Activated effector memory CD4-positive, alpha-beta T cell treated with anti-CD3 and anti-CD28 coated beads, Interleukin-2, amount 50 U/mL, for 16 hours (primary cell): ENCODE measurements around the gene RRP8.

Experiments
- DNase-seq: peaks from one replicate; pipeline ENCODE4 v3.0.0-alpha.2; 2020

RRP8 gene

DNA sequence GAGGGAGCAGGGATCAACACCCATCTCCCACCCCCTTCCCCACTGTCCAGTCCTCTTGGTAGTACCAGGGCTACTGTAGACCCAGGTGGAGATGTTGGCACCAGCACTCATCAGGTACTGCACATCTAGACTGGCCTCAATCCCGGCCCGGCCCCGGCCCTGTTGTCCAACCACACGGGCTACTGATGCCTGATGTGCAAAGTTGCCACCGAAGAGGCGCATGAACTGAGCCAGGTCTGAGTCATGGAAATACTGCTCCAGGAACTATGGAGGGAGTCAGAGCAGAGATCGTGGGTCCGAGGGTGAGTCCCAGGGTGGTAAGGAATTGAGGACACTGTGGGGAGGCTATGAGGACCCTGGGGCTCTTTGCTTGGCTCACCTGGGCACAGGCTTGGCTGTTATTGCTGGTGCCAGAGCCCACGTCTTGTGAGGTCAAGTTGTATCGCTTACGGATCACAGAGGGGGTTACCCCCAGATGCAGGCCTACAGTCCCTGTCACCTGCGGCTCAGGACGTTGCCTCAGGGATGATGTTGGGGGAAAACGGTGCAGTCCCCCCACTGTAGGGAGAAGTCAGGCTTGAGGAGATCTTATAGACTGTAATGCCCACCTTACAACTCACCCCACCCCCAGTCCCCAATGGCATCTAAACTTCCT lies 13.3 kb upstream of the RRP8 start:
- peak; percentile 54 for DNase-seq

DNA sequence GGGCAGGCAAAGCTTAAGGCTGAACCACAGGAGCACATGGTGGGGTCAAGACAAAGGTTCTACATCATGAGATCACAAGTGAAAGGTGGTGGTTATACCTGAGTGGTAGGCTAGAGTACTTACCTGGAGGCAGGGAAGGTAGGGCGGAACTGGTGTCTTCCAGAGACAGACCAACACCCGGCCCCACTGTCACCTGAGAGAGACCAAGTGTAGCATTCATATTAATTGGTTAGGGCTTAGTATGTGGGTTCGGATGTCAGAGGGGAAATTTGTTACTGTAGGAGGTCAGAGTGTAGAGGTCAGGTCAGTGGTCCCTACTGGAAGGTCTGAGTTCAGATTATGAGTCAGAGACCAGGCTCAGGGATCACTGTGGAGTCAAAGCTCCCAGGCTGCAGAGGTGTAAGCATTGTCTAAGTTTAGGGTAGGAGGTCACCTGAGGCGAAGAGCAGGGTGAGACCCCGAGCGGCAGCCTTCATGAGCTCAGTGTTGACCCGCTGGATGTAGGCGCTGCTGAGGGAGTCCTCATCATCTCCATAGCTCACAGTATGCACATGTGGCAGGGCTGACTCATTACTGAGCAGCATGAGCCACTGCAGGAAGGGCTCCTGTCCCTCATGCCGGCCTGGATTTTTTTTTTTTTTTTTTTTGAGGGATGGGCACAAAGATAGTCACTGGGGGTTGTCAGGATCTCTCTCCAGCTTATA lies 12.6 kb upstream of the RRP8 start:
- peak; percentile 33 for DNase-seq

GRCh38 chr11:6615046-6615445 lies 11.6 kb upstream of the RRP8 start:
- peak; percentile 41 for DNase-seq

DNA sequence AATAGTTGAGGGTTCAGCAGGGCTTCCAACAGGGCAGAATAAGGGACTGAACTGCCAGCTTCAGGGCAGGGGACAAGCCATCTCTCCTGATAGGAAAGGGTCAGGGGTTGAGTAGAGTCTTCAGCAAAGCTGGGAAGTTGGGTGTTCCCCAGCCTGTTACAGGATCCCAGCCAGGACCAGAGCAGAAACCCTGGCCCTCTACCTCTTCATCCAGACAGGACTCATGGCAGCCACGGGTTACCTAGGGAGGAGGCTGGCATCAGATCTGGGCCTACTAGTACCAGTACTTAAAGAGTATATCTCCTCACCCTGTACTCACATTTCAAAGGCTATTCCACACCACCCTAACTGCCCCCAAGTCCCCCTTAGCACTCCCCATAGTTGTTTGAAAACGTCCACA lies 11.0 kb upstream of the RRP8 start:
- peak; percentile 49 for DNase-seq

- no peak for DNase-seq
Measured at GRCh38 chr11:6613496-6613895, 10.1 kb upstream of the RRP8 start.

- peak; percentile 98 for DNase-seq
Measured at GRCh38 chr11:6612213-6613041, 9.0 kb upstream of the RRP8 start, which contains the start of gene TAF10. TSS of gene TAF10 (minus strand) at chr11:6612216. CDS start at chr11:6612189, 27 bp downstream.

GRCh38 chr11:6611963-6612212 lies 8.5 kb upstream of the RRP8 start:
- DNase-seq: no peak

DNA sequence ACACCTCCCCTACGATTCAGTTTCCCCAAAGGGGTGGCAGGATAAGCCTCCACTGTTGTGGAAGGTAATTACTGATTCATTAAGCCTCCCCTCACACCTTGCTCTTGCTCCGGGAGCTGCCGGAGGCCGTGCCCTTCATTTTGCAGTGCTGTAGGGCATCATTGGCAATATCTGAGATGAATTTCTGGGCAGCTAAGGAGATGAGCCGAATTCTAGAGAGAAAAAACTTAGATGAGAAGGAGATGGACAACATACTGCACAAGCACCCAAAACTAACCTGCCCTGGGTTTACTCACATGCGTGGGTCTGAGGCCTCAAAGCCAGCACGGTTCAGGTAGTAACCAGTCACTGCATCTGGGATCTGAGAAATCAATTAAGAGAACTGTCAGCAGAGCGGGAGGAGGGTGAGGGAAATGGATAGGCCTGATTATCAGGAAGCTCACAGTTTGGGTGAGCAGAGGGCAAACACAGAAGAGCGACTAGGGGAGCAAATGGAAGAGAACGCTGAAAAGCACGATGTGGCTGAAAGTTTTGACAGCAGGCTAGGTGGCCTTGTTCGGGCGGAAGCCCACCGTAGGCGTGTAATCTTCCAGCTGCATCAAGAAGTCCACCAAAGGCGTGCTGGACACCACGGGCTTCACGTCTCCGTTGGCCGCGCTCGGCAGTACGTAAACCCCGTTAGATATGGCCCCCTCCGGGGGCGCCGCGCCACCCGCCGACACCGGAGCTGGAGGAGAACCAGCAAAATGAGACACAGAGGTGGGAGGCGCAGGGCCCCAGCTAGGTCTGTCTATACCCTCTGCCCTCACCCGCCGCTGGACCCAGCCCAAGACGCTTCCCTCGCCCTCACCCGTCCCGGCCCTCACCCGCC lies 7.9 kb upstream of the RRP8 start:
- peak; percentile 64 for DNase-seq

- DNase-seq: peak; percentile 63
Measured at GRCh38 chr11:6610591-6610990, 7.2 kb upstream of the RRP8 start.

- peak; percentile 56 for DNase-seq
Measured at GRCh38 chr11:6609502-6610015, 6.1 kb upstream of the RRP8 start.

GRCh38 chr11:6608726-6609501 lies 5.5 kb upstream of the RRP8 start:
- DNase-seq: peak; percentile 54

- DNase-seq: peak; percentile 49
Measured at GRCh38 chr11:6608011-6608410, 4.6 kb upstream of the RRP8 start.

- no peak for DNase-seq
Measured at GRCh38 chr11:6607190-6607795, 3.9 kb upstream of the RRP8 start.

- peak; percentile 84 for DNase-seq
Measured at GRCh38 chr11:6606471-6607189, 3.2 kb upstream of the RRP8 start.

DNA sequence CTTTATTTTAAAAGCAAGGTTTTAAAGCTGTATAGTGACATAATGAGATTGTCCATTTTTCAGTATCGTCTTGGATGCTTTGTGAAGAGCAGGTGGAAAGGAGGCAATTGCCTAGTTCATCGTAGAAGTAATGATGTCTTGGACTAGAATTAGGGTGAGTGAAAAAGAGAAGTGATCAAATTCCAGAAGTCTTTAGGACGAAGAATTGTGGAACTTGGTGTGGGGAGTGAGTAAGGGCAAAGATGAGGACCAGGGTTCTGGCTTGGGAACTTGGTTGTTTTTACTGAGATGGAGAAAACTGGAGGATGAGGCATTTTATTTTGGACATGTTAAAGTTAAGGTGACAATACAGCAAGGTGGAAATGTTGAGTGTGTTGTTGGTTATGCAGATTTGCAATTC lies 1.4 kb upstream of the RRP8 start:
- DNase-seq: no peak

DNA sequence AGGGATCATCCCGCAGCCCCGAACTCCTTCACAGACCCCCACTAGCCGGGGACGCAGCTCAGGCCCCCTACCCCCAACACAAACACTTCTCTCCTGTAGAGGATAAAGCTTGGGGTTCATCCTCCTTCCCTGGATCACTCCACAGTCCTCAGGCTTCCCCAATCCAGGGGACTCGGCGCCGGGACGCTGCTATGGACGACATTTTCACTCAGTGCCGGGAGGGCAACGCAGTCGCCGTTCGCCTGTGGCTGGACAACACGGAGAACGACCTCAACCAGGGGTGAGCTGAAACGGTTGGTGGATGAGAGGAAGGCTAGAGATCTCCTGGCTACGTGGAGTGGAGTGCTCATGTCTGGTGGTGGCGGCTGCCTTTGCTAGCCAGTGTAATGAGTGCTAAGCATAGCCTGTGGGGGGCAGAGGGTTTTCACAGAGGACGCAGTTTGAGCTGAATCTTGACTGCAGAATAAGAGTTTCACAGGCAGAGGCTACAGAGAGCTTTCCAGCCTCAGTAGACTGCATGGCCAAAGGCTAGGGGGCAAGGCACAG lies 738 bp upstream of the RRP8 start:
- peak; percentile 82 for DNase-seq

DNA sequence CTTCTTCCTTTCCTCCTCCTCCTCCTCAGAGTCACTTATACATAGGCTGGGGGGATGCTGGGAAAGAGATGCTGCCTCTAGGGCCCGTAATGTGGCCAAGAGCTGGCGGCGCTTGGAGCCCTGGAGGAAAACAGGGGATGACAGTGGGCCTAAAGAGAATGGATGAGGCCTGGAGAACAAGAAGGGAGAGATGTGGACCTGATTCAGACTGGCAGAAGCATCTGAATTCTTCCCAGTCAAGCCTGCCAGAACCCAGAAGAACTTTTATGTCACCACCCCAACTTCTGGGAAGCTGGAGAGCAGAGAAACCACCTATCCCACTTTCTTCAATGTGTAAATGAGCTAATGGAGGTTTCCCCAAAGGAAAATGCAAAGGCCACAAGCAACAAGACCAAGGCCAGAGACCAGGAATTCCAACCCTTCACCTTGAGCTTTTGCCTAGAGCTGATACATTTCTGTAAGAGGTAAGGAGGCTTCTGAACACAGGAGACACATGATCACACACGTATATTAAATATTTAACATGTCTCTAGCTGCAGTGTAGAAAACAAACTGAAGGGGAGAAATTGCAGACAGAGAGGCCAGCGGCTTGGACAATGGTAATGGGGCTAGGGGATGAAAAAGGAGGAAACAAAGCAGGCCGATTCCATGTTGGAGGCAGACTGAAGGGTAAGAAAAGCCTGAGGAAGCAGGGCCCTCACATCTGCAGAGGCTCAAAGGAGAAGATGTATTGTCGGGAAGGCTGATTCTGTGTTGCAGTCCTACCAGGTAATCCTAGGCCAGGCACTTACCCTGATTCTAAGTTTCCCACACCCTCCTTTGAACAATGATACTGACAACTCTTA lies 1.1 kb downstream of the RRP8 start:
- no peak for DNase-seq

GRCh38 chr11:6601041-6601461 lies 2.4 kb downstream of the RRP8 start:
- peak; percentile 57 for DNase-seq

- no peak for DNase-seq
Measured at GRCh38 chr11:6599881-6600390, 3.5 kb downstream of the RRP8 start.
